ENCODE results near the gene ADORA1.

The ADORA1 gene

DNA sequence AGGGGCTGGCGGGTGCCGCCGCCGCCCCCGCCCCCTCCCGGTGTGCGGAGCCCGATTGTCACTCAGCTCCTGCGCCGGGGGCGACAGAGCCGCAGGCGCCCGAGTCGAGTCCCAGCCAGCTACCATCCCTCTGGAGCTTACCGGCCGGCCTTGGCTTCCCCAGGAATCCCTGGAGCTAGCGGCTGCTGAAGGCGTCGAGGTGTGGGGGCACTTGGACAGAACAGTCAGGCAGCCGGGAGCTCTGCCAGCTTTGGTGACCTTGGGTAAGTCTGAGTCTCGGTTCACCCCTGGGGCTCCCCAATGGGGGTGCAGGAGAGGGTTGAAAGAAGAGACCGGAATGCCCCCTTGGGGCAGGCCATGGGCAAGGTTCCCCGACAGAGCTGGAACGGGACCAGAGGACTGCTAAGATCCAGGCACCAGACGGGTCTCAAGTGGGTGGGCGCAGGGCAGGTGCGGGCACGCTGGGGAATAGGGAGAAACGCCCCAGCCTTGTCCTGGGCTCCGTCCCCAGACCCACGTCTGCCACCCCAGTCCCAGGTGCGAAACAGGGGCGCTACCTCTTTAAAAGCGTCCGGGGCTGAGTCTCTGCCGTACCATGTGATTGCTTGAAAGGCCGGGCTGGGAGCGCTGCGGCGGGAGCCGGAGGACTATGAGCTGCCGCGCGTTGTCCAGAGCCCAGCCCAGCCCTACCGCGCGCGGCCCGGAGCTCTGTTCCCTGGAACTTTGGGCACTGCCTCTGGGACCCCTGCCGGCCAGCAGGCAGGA is at the start of gene ADORA1:
TSS of gene ADORA1 (plus strand) at position 61 of the 765 bp plus-strand sequence. CDS start 1,116 bp downstream, outside the sequence.
- peak in 55 of 58 donors; percentile 27 to 87 (median 74) for DNase-seq

- no peak for DNase-seq
Observed at GRCh38 chr1:203077956-203078355, 49.6 kb upstream of the ADORA1 start.

DNA sequence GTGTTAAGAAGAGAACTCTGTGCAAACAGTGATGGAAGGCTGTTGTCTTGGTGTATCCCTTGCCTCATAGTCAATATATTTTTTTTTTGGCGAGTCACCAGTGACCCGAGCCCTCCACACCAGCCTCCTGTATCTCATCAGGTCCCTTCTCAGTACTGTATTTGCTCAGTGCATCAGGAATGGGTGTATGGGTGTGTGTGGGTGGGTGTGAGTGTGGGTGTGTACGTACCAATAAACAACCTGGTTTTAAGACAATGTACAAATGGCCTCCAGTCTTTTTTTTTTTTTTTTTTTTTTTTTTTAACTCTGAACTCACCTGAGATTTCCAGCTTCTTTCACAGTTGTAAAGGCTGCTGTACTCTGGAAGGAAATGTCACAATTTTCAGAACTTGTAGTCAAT is 49.0 kb upstream of the ADORA1 start:
- no peak for DNase-seq

DNA sequence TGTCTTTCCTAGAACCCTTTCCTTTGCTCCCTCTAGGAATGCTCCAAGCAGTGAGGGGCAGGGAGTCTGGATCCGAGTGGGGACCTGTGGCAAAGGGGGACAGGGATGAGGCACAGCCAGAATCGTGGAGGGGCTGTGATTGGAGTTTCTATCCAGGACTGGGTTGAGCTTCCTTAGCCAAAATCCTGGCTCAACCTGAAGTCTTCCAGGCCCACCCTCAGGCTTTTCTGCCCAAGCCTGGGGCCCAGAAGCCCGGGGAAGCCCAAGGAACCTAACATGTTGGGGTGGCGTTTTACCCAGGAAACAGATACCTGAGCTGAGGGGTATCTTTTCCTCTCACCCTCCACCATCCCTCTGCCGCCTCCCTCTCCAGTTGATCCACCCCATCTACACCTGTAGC is 47.1 kb upstream of the ADORA1 start:
- no peak for DNase-seq

- no peak for DNase-seq
Observed at GRCh38 chr1:203081465-203082230, 45.9 kb upstream of the ADORA1 start.

- no peak for DNase-seq
Observed at GRCh38 chr1:203082231-203082505, 45.4 kb upstream of the ADORA1 start.

GRCh38 chr1:203082571-203083462 is 44.7 kb upstream of the ADORA1 start:
- no peak for DNase-seq

DNA sequence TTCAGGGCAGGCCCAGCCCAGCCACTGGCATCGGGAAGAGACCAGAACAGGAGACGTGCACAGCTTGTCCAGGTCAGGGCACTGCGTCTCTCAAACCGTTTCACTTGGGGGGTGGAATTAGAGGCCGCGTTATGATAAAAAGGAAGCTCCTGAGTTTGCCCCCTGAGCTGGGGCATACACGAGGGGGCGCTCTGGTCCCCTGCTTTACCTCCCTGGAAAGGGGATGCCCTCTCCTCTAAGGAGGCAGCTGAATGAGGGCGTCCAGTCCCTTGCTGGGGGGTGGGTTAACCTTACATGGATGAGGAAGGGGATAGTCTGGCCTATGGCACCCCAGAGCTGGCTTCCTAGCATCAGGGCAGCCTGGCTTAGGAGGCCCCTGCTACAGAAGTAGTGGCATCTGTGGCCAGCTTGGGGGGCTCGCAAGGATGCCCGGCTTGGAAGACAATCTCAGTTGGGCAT is 44.0 kb upstream of the ADORA1 start:
- no peak for DNase-seq

- DNase-seq: no peak
Observed at GRCh38 chr1:203084588-203085527, 42.7 kb upstream of the ADORA1 start.

DNA sequence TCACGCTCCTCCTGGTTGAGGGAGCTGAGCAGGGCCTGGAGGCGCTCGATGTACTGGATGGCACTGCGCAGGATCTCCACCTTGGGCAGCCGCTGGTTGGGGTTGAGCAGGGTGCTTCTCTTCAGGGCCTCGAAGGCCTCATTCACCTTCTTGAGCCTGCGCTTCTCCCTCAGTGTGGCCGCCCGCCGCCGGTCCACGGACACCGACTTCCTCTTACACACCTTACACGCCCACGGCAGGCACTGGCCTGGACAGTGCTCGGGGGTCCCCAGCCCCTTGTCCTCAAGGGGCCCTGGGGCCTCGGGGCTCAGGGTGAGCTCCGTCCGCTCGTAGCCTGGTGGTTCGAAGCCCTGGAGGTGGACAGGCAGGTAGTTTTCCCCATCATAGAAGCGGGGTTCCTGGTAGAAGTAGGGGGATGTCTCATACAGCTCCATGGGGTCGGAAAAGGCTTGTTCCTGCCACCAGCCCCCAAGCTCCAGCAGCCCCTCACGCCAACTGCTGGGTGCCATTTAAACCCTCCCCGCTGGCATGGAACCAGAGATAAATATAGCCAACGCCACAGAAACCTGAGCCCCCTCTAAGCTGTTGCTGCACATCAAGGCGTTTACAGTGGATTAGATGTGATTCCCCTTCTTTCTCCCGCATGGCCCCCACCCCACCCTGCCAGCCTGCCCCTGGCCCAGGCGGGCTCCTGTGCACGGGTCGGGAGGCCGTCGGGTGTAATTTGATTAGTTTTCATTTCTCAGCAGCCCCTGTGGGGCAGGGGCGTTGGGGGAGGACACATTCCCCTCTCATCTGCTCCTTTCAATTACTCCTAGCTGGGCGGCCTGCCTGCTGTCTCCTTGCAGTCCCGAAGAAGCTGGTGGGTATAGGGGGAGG is 41.8 kb upstream of the ADORA1 start, which contains the start of gene MYOG:
TSS of gene MYOG (minus strand) at position 485 of the 879 bp plus-strand sequence. CDS start at position 434, 51 bp downstream.
- no peak for DNase-seq

DNA sequence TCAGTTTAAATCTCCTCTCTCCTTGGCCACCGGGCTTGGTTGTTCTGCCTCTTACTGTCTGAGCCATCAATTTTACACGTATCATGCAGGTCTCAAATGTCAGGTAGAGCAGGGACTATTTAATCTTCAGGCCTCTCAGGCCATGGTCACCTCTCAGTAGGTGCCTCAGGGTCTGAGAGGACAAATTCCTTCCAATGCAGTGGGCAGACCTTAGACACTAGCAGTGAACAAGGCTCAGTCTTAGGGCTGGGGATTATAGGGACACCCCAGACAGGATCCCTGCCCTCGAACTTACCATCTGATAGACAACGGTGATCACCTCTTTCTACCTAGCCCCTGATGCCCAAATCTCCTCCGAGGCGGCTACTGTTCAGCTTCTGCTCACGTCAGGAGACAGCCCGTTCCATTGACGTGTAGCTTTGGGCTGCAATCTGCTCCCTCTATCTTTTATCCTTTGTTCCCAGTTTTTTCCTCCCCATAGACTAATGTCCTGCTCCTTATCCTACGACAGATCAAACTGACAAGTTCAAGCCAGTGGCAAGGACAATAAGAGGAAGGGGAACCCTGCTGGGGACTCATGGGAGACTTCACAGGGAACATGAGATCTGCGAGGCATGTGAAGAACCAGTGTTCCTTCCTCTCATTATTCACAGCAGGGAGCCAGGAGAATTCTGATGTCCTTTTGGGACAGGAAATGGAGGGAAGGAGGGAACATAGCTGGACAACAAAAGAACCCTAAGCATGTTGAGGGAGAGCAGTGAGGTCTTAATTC is 40.3 kb upstream of the ADORA1 start:
- DNase-seq: no peak

GRCh38 chr1:203088441-203088840 is 39.1 kb upstream of the ADORA1 start:
- DNase-seq: no peak

DNA sequence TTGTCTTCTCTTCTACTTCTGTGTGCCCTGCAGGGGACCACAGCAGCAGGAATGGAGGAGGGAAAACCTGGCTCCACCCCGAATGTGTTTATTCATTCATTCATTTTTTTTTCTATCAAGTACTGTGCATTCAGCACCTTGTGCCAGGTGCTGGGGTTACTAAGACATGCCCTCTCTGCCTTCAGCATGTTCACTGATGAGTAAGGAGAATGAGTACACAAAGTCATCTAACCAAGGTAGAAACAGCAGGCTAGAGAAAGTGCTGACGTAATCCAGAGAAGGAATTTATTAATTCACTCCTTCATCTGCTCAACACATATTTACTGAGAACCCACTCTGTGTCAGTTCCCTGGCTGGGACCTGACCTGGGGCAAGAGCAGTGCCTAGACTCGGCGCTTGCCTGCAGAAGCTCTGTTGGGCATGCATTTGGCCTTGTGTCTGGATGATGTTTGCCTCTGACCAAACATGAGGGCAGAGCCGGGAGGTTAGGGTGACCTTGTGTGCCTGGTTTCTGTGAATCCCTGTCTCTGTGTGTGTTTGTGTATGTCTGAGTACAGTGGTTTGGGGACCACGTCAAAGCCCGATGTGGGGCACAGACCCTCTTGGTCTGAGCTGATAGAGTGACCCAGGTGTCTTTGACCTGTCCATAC is 38.4 kb upstream of the ADORA1 start:
- DNase-seq: no peak

DNA sequence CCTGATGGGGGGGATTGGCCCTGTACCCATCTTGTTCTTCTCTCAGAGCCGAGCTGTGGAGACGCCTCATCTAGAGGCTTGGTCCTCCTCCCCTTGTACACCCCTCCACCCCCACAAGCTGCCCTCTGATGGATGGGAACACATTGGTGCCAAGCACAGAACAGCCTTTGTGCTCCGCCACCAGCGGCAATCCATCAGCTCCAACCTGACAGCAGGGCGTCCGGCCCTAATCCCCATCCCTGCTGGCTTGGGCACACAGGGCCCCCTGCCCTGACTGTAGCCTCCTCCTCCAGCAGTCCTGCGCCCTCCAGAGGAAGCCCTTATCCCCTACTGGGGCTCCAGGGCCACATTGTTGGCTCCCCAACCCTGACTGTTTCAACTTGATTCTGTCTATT is 37.9 kb upstream of the ADORA1 start:
- peak in 4 of 58 donors; percentile 5 to 39 (median 30) for DNase-seq

DNA sequence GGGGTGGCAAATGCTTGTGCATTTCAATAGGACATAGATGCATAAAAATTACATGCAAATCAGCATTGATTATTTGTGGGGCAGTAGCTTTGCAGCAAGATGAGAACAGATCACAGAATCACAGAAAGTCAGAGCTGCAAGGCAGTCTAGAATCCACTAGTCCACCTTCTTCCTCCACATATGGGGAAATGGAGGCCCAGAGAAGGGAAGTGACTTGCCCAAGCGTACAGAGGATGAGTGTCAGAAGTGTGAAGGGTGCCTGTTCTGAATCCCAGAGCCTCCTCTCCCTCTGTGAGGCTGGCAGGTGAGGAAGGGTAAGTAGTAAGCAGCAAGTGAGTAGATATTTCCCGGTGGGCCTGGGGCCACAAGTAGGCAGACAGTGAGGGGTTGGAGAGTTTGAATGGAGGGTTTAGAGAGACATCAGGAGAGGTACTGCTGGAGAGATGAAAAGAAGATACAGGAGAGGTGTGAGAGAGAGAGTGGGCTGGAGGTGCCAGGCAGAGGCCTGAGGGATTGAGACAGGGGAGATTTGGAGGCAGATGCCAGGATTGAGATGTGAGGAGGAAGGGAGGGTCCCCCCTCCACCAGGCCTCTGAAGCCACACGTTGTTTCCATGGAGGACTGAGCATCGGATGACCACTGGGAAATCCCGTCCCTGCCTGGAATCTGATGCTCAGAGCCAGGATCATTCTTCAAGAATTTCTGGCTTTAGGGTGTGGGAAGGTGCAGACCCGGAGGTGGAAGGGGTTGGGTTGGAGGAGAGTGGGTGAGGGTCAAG is 36.9 kb upstream of the ADORA1 start:
- no peak for DNase-seq

DNA sequence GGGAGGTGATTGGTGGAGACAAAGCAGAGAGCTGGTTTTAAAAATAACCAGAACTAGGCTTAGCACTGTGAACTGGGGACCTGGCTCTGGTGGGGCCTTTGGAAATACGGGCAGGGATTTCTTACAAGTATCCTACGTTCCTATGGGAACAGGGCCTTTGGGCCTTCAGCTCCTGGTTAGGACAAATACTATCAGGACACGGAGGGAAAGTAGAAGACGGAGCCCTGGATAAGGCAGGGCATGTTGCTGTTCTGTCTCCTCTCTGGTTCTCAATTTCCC is 36.4 kb upstream of the ADORA1 start:
- DNase-seq: no peak

GRCh38 chr1:203091761-203092330 is 35.7 kb upstream of the ADORA1 start:
- no peak for DNase-seq
